CD14-positive monocyte (primary cell): ENCODE results near the gene TBC1D3B. TPM values are rescaled to one million over a fixed set of nuclear protein-coding genes. Genes with fewer than 3 reads are reported as not detected.

Source experiments
- DNase-seq, 3 donors: peaks; one replicate each; pipeline ENCODE4 v3.0.0-alpha.2; 2011 to 2022
- H2AFZ ChIP-seq: 2 replicates; pipeline ENCODE4 v1.6.0; 2012; ENCODE audit warnings: mild to moderate bottlenecking, low read depth, low read length, inconsistent platforms; ENCODE audit not compliant: insufficient read depth, poor library complexity, severe bottlenecking
- H3K27ac ChIP-seq, 2 donors: 1 replicate in 1 of 2; 2 replicates in 1 of 2; pipeline ENCODE4 v1.5.1; 2012 to 2013; ENCODE audit warnings: low read length in 2 of 2, control low read depth in 1 of 2, inconsistent platforms in 1 of 2, low read depth in 1 of 2, mild to moderate bottlenecking in 1 of 2
- H3K27me3 ChIP-seq, 2 donors: one replicate each; pipeline versions ENCODE4 v1.6.0 to v1.6.1; 2011 to 2013; ENCODE audit warnings: low read length in 2 of 2; ENCODE audit not compliant: control insufficient read depth in 2 of 2, insufficient read depth in 2 of 2
- H3K36me3 ChIP-seq, 2 donors: replicated peaks in 1 of 2; 1 replicate in 1 of 2; 2 replicates in 1 of 2; pipeline versions ENCODE4 v1.5.1 to v1.6.1; 2012 to 2013; ENCODE audit warnings: low read length in 2 of 2, control low read depth in 1 of 2, inconsistent platforms in 1 of 2, mild to moderate bottlenecking in 1 of 2; ENCODE audit not compliant: insufficient read depth in 2 of 2, control insufficient read depth in 1 of 2
- H3K4me1 ChIP-seq, 2 donors: 1 replicate in 1 of 2; 2 replicates in 1 of 2; pipeline versions ENCODE4 v1.5.1 to v1.6.1; 2012 to 2013; ENCODE audit warnings: low read length in 2 of 2, control low read depth in 1 of 2, inconsistent platforms in 1 of 2, mild to moderate bottlenecking in 1 of 2, moderate library complexity in 1 of 2; ENCODE audit not compliant: insufficient read depth in 2 of 2, control insufficient read depth in 1 of 2
- H3K4me2 ChIP-seq: replicated peaks from 2 replicates; pipeline ENCODE3; 2012; ENCODE audit warnings: low read length, moderate library complexity, mild to moderate bottlenecking; ENCODE audit not compliant: poor library complexity, severe bottlenecking; ENCODE audit errors: extremely low read depth
- H3K4me3 ChIP-seq, 3 experiments: fragments of 200-600 bp in 1 of 3; sonication (generic) in 1 of 3; replicated peaks in 1 of 3; 1 replicate in 2 of 3; 2 replicates in 1 of 3; pipeline ENCODE4 v1.5.1; 2011 to 2013; ENCODE audit warnings: low read length in 3 of 3, mild to moderate bottlenecking in 3 of 3, control low read depth in 2 of 3, low read depth in 2 of 3, inconsistent platforms in 1 of 3, moderate library complexity in 1 of 3
- H3K79me2 ChIP-seq: 2 replicates; pipeline ENCODE4 v1.6.0; 2012; ENCODE audit warnings: mild to moderate bottlenecking, control low read depth, inconsistent platforms, low read length, moderate library complexity; ENCODE audit not compliant: insufficient read depth
- H3K9ac ChIP-seq: 2 replicates; pipeline ENCODE4 v1.6.0; 2017; ENCODE audit warnings: low read length, mild to moderate bottlenecking; ENCODE audit not compliant: insufficient read depth, poor library complexity, severe bottlenecking
- H3K9me3 ChIP-seq, 2 donors: replicated peaks in 1 of 2; 1 replicate in 1 of 2; 2 replicates in 1 of 2; pipeline versions ENCODE4 v1.5.1 to v1.6.1; 2012 to 2013; ENCODE audit warnings: low read length in 2 of 2, control low read depth in 1 of 2; ENCODE audit not compliant: control insufficient read depth in 1 of 2, insufficient read depth in 1 of 2
- H4K20me1 ChIP-seq: 2 replicates; pipeline ENCODE4 v1.6.0; 2012; ENCODE audit warnings: mild to moderate bottlenecking, low read length, control low read depth, moderate library complexity; ENCODE audit not compliant: insufficient read depth
- H3K27ac Mint-ChIP-seq, 7 donors: one replicate each; pipeline ENCODE4 v1.8.0; 2020; ENCODE audit warnings: mild to moderate bottlenecking in 7 of 7, mixed read lengths in 7 of 7, moderate library complexity in 6 of 7, inconsistent platforms in 2 of 7
- H3K27me3 Mint-ChIP-seq, 3 donors: one replicate each; pipeline ENCODE4 v1.8.0; 2021 to 2022; ENCODE audit warnings: low read depth in 3 of 3, mild to moderate bottlenecking in 3 of 3, mixed read lengths in 3 of 3, moderate library complexity in 3 of 3, inconsistent platforms in 1 of 3
- H3K36me3 Mint-ChIP-seq, 2 donors: one replicate each; pipeline ENCODE4 v1.8.0; 2020; ENCODE audit warnings: mixed read lengths in 2 of 2, inconsistent platforms in 1 of 2, mild to moderate bottlenecking in 1 of 2
- H3K4me1 Mint-ChIP-seq: one replicate; pipeline ENCODE4 v1.8.0; 2020; ENCODE audit warnings: mild to moderate bottlenecking, mixed read lengths
- H3K4me3 Mint-ChIP-seq, 2 donors: one replicate each; pipeline ENCODE4 v1.8.0; 2020; ENCODE audit warnings: mild to moderate bottlenecking in 2 of 2, mixed read lengths in 2 of 2, moderate library complexity in 1 of 2
- H3K9me3 Mint-ChIP-seq, 7 donors: one replicate each; pipeline ENCODE4 v1.8.0; 2020 to 2022; ENCODE audit warnings: mixed read lengths in 7 of 7, mild to moderate bottlenecking in 6 of 7, moderate library complexity in 6 of 7, inconsistent platforms in 2 of 7
- CTCF ChIP-seq: fragments of 200-600 bp; IDR thresholded peaks from one replicate; pipeline ENCODE4 v1.8.0; 2022; ENCODE audit warnings: antibody characterized with exemption, mild to moderate bottlenecking
- WGBS: methylation state at CpG from one replicate; pipeline ENCODE4 v1.1.5; 2013; ENCODE audit warnings: missing lambda C conversion rate; ENCODE audit not compliant: insufficient coverage; 5-methylcytosine and 5-hydroxymethylcytosine counted together
- intact Hi-C, 2 donors: fragments of 100-400 bp; cut with micrococcal nuclease; formaldehyde crosslinking; loops; one replicate each; pipeline versions ENCODE4 v1.15.0 to v1.15.1; 2023
- polyA plus RNA-seq, 3 donors: library from polyadenylated mRNA; depleted of rRNA in 1 of 3; unstranded in 2 of 3; stranded (reverse) in 1 of 3; fragments of 300-500 nt in 2 of 3; fragments of >200 nt in 1 of 3; fragmentation: Illumina TruSeq in 2 of 3; gene quantifications; 1 replicate in 2 of 3; 2 replicates in 1 of 3; pipeline ENCODE4 v1.2.3, GENCODE V29; 2012 to 2021

Gene TBC1D3B
- polyA plus RNA-seq, 3 donors = 1.8 TPM; not detected in 2

GRCh38 chr17:36151891-36152638 lies 24.4 kb downstream of the TBC1D3B start:
- Histone ChIP-seq H3K4me1 (peaks cover 8 to 10% of the 10 kb centered on the region in 2 donors), H3K4me2 (no peak overlapping the region), H3K4me3 (no peak overlapping the region), H3K27ac (no peak overlapping the region), H3K27me3 (no peaks in the 10 kb centered on the region), H3K9ac (no peak overlapping the region), H2AFZ (no peak overlapping the region), H3K36me3 (no peaks in the 10 kb centered on the region), H3K9me3 (no peaks in the 10 kb centered on the region), H4K20me1 (no peaks in the 10 kb centered on the region), H3K79me2 (no peaks in the 10 kb centered on the region)
- H3K36me3 Mint-ChIP-seq = no peaks in the 10 kb centered on the region
- no peak overlapping the region for H3K27ac Mint-ChIP-seq
- H3K4me3 Mint-ChIP-seq = no peak overlapping the region
- no peak for DNase-seq
- no peaks in the 10 kb centered on the region for H3K9me3 Mint-ChIP-seq
- H3K4me1 Mint-ChIP-seq = peaks cover 17% of the 10 kb centered on the region
- TF ChIP-seq CTCF = no peak
- intact Hi-C loops = no loop called here
- no CpG with 5 or more reads among the region's 4 CpGs for WGBS
- H3K27me3 Mint-ChIP-seq = peaks cover 0 to 6% (median 4%) of the 10 kb centered on the region in 3 donors

GRCh38 chr17:36149296-36149820 lies 27.1 kb downstream of the TBC1D3B start:
- DNase-seq = peak in 1 of 3 donors; percentile 76
- no peak overlapping the region for H3K9ac ChIP-seq
- H3K27me3 Mint-ChIP-seq = peaks cover 0 to 6% (median 4%) of the 10 kb centered on the region in 3 donors
- no peaks in the 10 kb centered on the region for H3K79me2 ChIP-seq
- H3K4me3 ChIP-seq = peak overlapping the region in 1 of 3 experiments; percentile 40
- no peak overlapping the region for H3K27ac Mint-ChIP-seq
- no peaks in the 10 kb centered on the region for H3K9me3 ChIP-seq
- peaks cover 8 to 10% of the 10 kb centered on the region in 2 donors for H3K4me1 ChIP-seq
- H4K20me1 ChIP-seq = no peaks in the 10 kb centered on the region
- intact Hi-C loops = loop anchor here (2.0 to 5.0 kb wide), 3 partner anchors 77 to 182 kb away; no protein-coding TSS in a partner anchor
- H3K9me3 Mint-ChIP-seq = no peaks in the 10 kb centered on the region
- TF ChIP-seq CTCF = peak; percentile 50
- H3K27ac ChIP-seq = no peak overlapping the region
- 13% methylated on average over 6 of the region's 11 CpGs for WGBS
- peak overlapping the region; percentile 59 for H2AFZ ChIP-seq
- H3K36me3 ChIP-seq = no peaks in the 10 kb centered on the region
- peak overlapping the region in 1 of 2 donors; percentile 63 for H3K4me3 Mint-ChIP-seq
- H3K4me2 ChIP-seq = peak overlapping the region; percentile 54
- H3K36me3 Mint-ChIP-seq = no peaks in the 10 kb centered on the region
- no peaks in the 10 kb centered on the region for H3K27me3 ChIP-seq
- H3K4me1 Mint-ChIP-seq = peaks cover 15% of the 10 kb centered on the region
